Epidermal melanocyte (primary cell): ENCODE measurements around the gene HCCS.
"Not testable (repeated sequence)": the region's sequence is repeated elsewhere in the genome, so short reads cannot be mapped to it uniquely, and the experiment has no call there.

Source experiments
- DNase-seq: peaks from one replicate; pipeline ENCODE4 v3.0.0; 2011; ENCODE audit warnings: low spot score; ENCODE audit not compliant: insufficient read length

The HCCS gene

GRCh38 chrX:11123087-11123486 lies 12.0 kb downstream of the HCCS start:
- not testable (repeated sequence) for DNase-seq

DNA sequence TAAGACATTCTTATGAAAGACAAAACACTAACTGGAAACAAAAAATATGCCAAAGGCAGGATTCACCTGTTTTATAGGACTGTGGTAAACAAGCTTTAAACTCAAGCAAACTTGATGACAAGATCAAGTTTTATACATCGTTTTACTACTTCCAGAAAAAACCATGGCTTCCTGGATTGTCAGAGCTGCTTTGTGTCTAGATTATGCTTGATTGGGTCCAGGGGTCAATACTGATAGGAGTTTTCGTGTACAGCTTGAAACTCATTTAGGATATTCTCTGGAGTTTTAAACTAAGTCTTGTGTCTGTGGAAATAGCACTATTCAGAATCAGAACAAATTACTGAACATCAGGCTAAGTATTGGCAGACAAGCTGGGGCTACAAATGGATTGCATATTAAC lies 13.0 kb downstream of the HCCS start:
- no peak for DNase-seq

GRCh38 chrX:11125060-11125459 lies 13.9 kb downstream of the HCCS start:
- no peak for DNase-seq

DNA sequence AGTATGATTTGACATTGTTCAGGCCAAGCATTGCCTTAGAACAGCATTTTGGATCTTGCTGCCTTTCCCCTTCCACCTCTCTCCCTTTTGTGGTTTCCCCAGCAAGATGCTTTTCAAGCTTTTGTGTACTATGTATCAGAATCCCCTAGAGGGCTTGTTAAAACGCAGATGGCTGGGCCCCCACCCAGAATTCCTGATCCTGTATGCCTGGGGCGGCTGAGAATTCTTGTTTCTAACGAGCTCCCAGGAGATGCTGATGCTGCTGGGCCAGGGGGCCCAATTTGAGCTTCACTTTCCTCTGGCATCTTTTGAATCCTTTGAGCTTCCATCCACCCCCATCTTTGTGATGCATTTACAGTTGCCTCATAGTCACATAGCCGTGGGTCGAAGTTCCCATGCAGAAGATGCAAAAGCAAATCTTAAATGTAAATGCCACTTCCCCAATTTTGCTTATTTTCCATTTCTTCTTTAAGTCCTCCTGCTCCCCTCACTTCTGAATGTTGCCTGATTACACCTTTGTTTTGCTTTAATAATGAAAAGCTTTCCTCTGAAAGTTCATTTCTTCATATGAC lies 18.5 kb downstream of the HCCS start:
- DNase-seq: no peak

DNA sequence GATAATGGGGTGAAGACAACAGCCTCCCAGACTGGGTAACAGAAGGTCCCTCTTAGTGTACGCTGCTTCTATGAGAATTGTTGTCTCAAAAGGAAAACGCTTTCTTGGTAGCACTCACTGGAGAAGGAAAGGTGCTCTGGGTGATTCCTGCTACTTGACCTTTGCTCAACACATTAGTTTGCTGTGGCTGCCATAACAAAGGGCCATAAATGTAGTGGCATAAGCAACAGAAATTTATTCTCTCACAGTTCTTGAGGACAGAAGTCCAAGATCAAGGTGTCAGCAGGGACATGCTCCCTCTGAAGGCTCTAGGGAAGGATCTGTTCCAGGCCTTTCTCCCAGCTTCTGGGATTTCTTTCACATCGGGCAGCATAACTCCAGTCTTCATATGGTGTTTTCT lies 19.0 kb downstream of the HCCS start:
- no peak for DNase-seq

- DNase-seq: no peak
Measured at GRCh38 chrX:11131146-11131545, 20.0 kb downstream of the HCCS start.

GRCh38 chrX:11135564-11136185 lies 24.5 kb downstream of the HCCS start:
- no peak for DNase-seq

- no peak for DNase-seq
Measured at GRCh38 chrX:11137543-11138139, 26.5 kb downstream of the HCCS start.

GRCh38 chrX:11138498-11139390 lies 27.6 kb downstream of the HCCS start:
- no peak for DNase-seq

- peak; percentile 54 for DNase-seq
Measured at GRCh38 chrX:11143931-11144678, 33.0 kb downstream of the HCCS start.

DNA sequence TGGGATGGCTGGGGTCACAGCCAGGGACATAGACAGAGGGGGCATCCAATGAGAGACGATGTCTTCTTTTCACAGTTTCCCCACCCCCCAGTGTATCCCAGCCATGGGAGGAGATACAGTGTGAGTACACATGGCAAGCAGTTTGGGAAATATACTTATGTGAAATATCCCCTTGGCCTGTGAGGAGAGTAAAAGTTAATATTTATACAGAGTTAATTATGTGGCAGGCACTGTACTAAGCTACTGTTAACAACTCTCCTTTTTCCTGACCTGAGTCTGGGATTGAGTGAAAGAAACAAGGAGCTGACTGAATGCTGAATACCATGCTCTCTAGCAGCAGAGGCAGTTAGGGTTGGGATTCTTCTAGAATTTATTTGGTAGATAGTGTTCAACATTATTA lies 35.3 kb downstream of the HCCS start:
- no peak for DNase-seq

GRCh38 chrX:11148401-11148800 lies 37.3 kb downstream of the HCCS start:
- DNase-seq: no peak

DNA sequence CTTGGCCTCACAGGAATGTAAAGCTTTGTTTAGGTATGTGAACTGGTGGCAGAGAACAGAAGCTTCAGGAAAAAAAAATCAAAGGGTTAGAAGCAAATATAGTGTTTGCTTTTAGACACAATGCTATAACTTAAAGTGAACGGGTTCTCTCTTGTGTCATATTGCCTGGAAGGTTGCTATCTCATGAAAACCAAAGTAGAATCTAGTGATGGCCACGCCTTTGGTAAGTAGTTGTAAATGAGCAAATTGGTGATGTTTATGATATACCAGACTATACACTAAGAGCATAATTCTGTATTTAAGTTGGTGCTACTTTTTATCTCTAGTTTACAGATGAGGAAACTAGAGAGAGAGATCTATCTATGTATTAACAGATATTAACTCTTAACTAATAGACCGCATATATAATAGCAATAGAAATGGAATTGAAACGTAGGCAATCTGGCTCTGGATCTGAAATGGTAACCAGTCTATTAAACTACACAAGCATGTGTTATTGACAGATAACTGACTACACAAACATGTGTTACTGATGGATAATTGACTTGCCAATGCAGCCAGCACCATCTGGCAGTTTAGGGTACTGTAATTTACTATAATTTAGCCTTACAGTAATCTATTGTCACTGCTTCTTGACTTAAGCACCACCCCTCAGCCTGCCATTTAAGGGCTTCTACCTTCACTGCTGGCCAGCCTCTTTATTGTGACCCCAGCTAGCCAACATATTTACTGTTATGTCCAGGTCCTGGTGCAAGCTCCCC lies 40.8 kb downstream of the HCCS start:
- DNase-seq: no peak

DNA sequence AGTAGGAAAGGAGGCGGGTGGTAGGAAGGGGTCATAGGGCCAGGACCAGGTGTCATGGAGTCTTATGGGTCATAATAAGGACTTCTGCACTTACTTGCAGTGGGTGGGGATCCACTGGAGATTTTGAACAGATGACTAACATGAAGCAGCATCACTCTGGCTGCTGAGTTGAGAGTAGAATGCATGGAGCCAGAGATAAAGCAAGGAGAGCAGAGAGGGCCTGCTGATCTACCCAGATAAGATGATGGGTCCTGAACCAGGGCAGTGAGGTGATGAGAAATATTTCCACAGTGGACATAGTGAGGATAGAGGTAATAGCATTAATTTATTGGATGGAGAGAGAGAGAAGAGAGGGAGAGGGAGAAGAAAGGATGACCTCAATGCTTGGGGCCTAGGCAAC lies 48.0 kb downstream of the HCCS start:
- no peak for DNase-seq

GRCh38 chrX:11164433-11164832 lies 53.3 kb downstream of the HCCS start:
- DNase-seq: no peak

DNA sequence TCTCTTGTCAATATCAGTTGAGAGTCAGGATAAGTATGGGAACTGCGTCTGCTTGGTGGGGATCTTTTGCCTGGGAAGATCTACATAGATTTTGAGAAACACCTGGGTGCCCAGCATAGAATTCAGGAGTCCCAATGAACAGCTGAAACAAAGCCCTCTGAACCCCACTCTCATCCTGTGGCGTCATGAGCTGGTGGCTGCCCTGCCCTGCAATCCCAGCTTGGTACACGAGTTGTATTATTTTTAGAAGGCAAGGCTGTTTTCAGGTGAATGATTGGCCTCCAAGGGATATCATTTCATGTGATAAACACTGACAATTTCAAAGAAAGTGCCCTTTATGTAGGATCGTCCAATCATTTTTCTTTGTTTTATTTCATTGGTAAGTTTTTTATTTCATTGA lies 60.8 kb downstream of the HCCS start:
- DNase-seq: no peak

- DNase-seq: no peak
Measured at GRCh38 chrX:11172415-11172814, 61.3 kb downstream of the HCCS start.
